Breast epithelium (tissue), 3 donors: ENCODE measurements around the gene FNBP1.

Source experiments
- CTCF ChIP-seq, 3 donors: fragments of 450-650 bp; IDR thresholded peaks; one replicate each; pipeline ENCODE4 v1.5.1; 2016 to 2017; ENCODE audit warnings: antibody characterized with exemption in 3 of 3, mild to moderate bottlenecking in 3 of 3, moderate library complexity in 3 of 3
- POLR2A ChIP-seq: fragments of 450-650 bp; IDR thresholded peaks from one replicate; pipeline ENCODE4 v1.6.1; 2016; ENCODE audit warnings: antibody characterized with exemption, mild to moderate bottlenecking, moderate library complexity
- POLR2AphosphoS5 ChIP-seq, 3 donors: sonication (generic); formaldehyde crosslinking; IDR thresholded peaks; one replicate each; pipeline ENCODE4 v1.6.1; 2017; ENCODE audit warnings: antibody characterized with exemption in 3 of 3

DNA sequence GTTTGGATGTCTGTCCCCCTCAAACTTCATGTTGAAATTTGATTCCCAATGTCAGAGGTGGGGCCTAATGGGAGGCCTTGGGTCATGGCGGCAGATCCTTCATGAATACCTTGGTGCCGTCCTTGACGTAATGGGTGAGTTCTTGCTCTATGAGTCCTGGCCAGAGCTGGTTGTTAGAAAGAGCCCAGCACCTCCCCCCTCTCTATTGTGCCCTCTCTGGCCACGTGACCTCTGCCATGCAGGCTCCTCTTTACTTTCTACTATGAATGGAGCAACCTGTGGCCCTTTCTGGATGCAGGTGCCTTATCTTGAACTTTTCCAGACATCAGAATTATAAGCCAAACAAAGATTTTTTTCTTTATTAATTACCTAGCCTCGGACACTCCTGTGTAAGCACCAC, 40.7 kb downstream of the FNBP1 start:
- TF ChIP-seq CTCF (IDR thresholded peaks at IDR 0.05), result no peak
- TF ChIP-seq POLR2A, result no peak
- TF ChIP-seq POLR2AphosphoS5 (IDR thresholded peaks at IDR 0.05), result no peak
